HepG2 (cell line): ENCODE results near the gene SLC9A9. TPM values are rescaled to one million over a fixed set of nuclear protein-coding genes. Genes with fewer than 3 reads are reported as not detected.

Source experiments
- BRCA1 ChIP-seq: sonication (generic); formaldehyde crosslinking; IDR thresholded peaks from 2 replicates; pipeline ENCODE4 v1.4.0; 2020; ENCODE audit warnings: missing genetic modification reagents
- ZNF12 ChIP-seq: sonication (generic); formaldehyde crosslinking; IDR thresholded peaks from 2 replicates; pipeline ENCODE4 v1.5.0; 2020; ENCODE audit warnings: missing genetic modification reagents
- ZNF335 ChIP-seq: sonication (generic); formaldehyde crosslinking; IDR thresholded peaks from 2 replicates; pipeline ENCODE4 v1.4.0; 2020; ENCODE audit warnings: missing genetic modification reagents
- ZNF354B ChIP-seq: sonication (generic); formaldehyde crosslinking; IDR thresholded peaks from 2 replicates; pipeline ENCODE4 v1.8.0; 2022; ENCODE audit warnings: mild to moderate bottlenecking, missing genetic modification reagents
- polyA plus RNA-seq, 8 experiments: library from polyadenylated mRNA; depleted of rRNA in 3 of 8; stranded (reverse) in 7 of 8; unstranded in 1 of 8; fragments of >200 nt; fragmentation: Illumina TruSeq in 4 of 8; extraction: Trizol in 4 of 8; gene quantifications; 2 replicates each; pipeline versions ENCODE4 v1.2.1 to v1.2.3, GENCODE V29; 2011 to 2016; ENCODE audit warnings: low read depth in 4 of 8, missing spikeins in 1 of 8, mixed read lengths in 1 of 8; ENCODE audit not compliant: insufficient read depth in 1 of 8
- total RNA-seq, 5 experiments: library from RNA; depleted of rRNA; stranded (reverse); fragments of >200 nt; fragmentation: Illumina TruSeq; extraction: Trizol; gene quantifications; 2 replicates each; pipeline ENCODE4 v1.2.3, GENCODE V29; 2016; ENCODE audit warnings: low read depth in 1 of 5
- TF ChIP-seq, protein P1 (sequence below): sonication (generic); formaldehyde crosslinking; conservative IDR thresholded peaks from 2 replicates; pipeline ENCODE4 v1.8.0; 2022; ENCODE audit warnings: mild to moderate bottlenecking, moderate library complexity, missing genetic modification reagents
- TF ChIP-seq, protein P2 (sequence below): sonication (generic); formaldehyde crosslinking; IDR thresholded peaks from 2 replicates; pipeline ENCODE4 v1.4.0; 2020; ENCODE audit warnings: missing genetic modification reagents, low read depth, mild to moderate bottlenecking, borderline replicate concordance

The SLC9A9 gene
- total and polyA plus RNA-seq, 2 of the 13 experiments (the other 11 are each of a cell fraction or from before 2014, with no cell fraction given) = not detected

DNA sequence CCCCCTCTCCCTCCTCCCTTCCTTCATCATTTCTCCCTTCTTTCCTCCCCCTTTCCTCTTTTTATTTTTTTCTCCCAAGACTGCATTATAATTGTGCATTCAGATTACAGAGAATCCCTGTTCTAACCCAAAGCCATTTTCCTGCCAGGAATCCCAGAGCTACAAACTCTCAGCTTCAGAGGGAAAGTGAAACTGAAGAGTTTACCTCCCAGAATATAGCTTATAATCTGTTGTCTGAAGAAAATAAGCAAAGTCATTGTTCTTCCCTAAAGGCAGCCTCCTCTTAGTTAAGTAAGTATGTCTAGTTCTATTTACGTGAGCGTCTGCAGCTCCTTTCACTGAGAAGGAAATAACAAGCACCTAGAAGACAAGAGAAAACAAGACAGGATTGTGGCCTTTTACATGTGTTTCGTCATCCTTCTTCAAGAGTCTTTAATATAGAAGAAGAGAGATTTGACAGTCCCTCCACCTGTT lies 631.5 kb downstream of the SLC9A9 start (continued):
- TF ChIP-seq, protein P1, sequence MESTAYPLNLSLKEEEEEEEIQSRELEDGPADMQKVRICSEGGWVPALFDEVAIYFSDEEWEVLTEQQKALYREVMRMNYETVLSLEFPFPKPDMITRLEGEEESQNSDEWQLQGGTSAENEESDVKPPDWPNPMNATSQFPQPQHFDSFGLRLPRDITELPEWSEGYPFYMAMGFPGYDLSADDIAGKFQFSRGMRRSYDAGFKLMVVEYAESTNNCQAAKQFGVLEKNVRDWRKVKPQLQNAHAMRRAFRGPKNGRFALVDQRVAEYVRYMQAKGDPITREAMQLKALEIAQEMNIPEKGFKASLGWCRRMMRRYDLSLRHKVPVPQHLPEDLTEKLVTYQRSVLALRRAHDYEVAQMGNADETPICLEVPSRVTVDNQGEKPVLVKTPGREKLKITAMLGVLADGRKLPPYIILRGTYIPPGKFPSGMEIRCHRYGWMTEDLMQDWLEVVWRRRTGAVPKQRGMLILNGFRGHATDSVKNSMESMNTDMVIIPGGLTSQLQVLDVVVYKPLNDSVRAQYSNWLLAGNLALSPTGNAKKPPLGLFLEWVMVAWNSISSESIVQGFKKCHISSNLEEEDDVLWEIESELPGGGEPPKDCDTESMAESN = no peak
- TF ChIP-seq ZNF354B (CRISPR knock-in tag) = no peak
- no peak for TF ChIP-seq ZNF12
- TF ChIP-seq, protein P2, sequence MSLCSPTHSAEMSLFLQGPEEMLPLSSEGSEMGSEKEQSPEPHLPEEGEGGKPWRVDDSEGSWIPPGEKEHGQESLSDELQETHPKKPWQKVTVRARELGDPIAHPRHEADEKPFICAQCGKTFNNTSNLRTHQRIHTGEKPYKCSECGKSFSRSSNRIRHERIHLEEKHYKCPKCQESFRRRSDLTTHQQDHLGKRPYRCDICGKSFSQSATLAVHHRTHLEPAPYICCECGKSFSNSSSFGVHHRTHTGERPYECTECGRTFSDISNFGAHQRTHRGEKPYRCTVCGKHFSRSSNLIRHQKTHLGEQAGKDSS (CRISPR knock-in tag) = no peak
- no peak for TF ChIP-seq ZNF335 (CRISPR knock-in tag)
- no peak for TF ChIP-seq BRCA1 (CRISPR knock-in tag)
- TF ChIP-seq, all 625 proteins: peak for 0

Other genes starting within 250 kb of the SLC9A9 start
- 3.3 and 8.0 TPM in 2 replicates for gene DIPK2A, start 123.4 kb upstream of the SLC9A9 start, total RNA-seq (2016; rRNA removed; fragmentation: Illumina TruSeq; extraction: Trizol)
- gene DIPK2A, start 123.4 kb upstream of the SLC9A9 start, polyA plus RNA-seq (2011; rRNA removed) = 4.1 and 5.8 TPM in 2 replicates